GM21423 (cell line): ENCODE data around the gene EXOC6B.

Source experiments
- ATAC-seq: cut with Tn5 transposase; IDR thresholded peaks from one replicate; pipeline ENCODE4 v1.9.1; 2021; ENCODE audit warnings: mild to moderate bottlenecking, moderate library complexity; ENCODE audit not compliant: unreplicated experiment

EXOC6B gene

DNA sequence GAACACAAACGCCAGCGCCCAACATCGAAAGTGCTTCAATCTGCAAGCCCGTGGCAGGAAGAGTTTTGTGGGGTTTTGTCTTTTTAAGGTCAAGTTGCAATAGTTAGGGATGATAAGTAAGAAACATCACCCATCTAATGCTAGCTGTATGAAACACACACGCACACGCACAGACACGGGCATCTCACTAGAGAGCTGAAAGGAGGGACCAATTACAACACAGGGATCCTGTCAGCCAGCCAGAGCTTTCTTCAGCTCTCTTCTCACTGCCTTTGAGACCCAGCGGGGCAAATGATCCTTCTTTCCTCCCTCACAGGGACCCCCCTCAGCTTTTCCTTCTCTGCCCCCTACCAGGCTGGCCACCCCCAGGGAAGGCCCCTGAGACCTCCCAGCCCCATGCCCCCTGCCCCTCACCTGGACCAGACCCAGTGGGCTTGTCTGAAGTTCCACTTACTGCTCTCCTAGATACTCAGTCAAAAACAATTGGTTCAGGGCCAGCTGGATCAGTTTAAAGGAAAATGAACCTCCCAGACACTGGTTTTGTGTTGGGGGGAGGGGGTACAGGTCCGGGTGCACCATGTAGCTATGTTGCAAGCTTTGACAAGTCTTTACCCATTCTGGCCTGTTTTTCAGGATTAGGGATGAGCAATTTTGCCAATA is 696.0 kb downstream of the EXOC6B start:
- ATAC-seq: no peak

DNA sequence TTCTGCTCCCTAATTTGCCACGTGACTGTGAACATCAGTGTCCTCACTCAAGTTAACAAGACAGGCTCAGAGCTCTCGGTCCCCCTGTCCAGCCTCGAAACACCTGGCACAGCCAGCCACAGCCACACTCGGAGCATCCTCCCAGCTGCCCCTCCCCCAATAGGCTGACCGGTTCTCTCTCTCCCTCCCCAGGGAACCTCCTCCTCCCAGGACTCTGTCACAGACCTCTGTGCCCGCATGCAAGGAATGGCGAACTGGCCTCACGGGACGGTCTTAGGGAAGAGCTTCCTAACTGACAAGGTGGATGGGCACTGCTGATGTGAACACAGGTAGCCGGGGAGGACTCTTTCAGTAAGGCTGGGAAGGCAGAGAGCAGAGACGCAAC is 697.0 kb downstream of the EXOC6B start:
- ATAC-seq: no peak

DNA sequence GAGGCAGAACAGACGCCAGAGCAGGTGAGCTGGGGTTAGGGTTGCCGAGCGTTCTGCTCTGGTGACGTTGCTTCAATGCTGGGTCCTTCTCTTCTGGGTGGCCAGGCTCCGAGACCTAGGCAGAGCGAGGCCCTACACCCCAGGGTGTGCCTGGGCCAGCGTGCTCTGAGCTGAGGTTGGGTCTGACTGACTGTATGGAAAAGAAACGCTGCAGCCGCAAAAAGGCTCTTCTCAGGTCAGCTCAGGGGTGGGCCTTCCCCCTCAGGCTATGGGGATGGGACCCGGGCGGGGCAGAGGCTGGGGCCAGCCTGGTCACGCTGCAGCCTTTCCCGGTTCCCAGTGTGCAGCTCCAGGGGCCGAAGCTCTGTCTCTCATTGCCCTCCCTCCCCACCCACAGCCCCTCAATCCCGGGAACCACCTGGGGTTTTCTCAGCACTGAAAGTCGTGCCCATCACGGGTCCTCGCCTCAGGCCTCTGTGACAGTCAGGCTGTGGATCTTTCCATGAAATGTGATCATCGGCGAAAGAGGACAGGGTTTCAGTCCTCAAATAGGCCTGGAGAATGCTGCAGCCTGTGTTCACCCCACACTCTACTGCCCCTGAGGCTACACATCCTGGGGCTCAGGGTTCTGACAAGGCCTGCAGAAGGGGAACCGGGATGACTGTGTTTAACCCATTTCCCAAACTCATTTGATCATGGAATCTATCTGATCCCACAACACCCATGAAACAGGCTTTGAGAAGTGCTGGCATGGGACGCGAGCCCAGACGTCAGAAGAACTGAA is 697.6 kb downstream of the EXOC6B start:
- no peak for ATAC-seq

DNA sequence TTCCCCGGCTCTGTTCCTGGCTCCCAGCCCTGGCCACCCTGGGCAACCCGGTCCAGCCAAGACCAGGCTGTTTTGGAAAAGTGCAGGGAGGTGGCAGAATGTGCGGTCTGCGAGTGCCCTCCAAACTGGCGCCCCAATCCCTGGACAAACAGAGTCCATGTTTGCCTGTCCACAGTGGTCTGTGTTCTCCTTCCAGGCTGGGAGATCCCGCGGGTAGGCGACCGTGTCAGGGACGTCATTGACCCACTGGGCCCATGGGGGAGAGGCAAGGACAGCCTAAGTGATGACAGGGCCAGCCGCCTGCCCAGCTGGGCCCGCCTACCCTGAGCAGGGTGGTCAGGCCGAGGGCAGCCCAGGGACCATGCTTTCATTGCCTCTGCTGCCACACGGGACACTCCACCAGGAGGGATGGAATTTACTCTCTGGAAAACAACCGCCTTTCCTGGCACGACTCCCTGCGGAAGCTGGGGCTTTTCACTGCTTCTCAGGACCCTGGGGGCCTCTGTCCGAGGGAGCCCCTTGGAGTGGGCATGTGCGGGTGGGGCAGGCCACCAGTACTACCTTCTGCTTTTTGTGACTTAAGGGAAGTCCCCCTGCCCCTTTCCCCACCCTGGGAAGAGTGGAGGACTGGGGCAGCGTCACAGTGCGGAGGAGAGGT is 698.3 kb downstream of the EXOC6B start:
- no peak for ATAC-seq

DNA sequence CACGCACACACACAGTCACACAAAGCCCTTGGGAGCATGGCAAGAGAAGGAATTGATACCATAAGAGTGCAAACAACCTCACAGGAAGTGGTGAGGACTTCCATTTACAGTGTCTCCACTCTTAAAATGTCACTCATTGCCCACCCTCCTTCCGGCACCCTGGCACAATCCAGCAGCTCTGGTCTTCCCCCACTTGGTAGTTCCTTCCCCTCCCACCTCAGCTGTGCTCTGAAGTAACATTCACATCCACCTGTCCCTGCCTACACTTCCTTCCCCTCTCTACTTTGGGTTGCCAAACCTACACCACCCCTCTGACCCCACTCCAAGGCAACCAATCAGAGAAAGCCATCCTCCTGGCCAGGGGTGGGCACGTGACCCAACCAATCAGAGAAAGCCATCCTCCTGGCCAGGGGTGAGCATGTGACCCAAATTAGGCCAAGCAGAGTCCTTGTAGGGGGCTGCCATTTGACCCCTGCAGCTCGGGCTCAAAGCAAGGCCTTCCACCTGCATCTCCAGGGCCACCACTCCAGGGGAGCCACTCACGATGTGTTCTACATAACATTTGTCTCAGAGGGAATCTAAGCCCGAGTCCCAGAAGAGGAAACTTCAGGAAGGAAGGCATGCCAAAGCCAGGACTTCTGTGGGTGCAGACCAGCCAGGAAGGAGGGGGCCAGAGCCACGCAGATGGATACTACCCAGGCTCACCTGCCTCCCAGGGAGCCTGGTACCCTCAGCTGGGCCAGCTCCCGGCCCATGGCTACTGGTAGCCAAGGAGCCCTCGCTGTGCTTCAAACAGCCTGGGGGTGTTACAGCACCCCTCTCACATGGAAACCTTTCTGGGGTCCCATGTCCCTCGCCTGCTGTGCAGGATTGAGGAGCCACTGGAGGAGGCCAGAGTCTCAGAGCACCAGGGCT is 699.4 kb downstream of the EXOC6B start:
- no peak for ATAC-seq
